ACHN (cell line): ENCODE measurements around the gene CYGB.

Experiments
- DNase-seq: peaks from one replicate; pipeline ENCODE4 v3.0.0-alpha.2; 2015
- in situ Hi-C: cut with HindIII; loops from 2 replicates; pipeline ENCODE4 v1.10.0; 2017; ENCODE audit warnings: low sequenced_read_pairs, low pct_ligation_motif_present, low pct_unique_long_range_greater_than_20kb

The CYGB gene

GRCh38 chr17:76495663-76496400 lies 41.7 kb downstream of the CYGB start:
- in situ Hi-C loops = no loop called here
- no peak for DNase-seq

- in situ Hi-C loops = no loop called here
These were observed 43.9 kb downstream of the CYGB start for GRCh38 chr17:76493505-76494167.

GRCh38 chr17:76492989-76493501 lies 44.5 kb downstream of the CYGB start:
- in situ Hi-C loops = no loop called here
- DNase-seq = no peak

More at GRCh38 chr17:76493505-76494167, 43.9 kb downstream of the CYGB start:
- no peak for DNase-seq

- in situ Hi-C loops = no loop called here
These were observed 45.2 kb downstream of the CYGB start for GRCh38 chr17:76492123-76492988.

GRCh38 chr17:76491271-76492122 lies 46.0 kb downstream of the CYGB start:
- in situ Hi-C loops = no loop called here
- DNase-seq = no peak

More at GRCh38 chr17:76492123-76492988, 45.2 kb downstream of the CYGB start:
- no peak for DNase-seq

- no peak for DNase-seq
- in situ Hi-C loops = no loop called here
These were observed 47.3 kb downstream of the CYGB start for GRCh38 chr17:76490112-76490710.

GRCh38 chr17:76487451-76488192 lies 49.9 kb downstream of the CYGB start:
- in situ Hi-C loops = no loop called here
- no peak for DNase-seq

GRCh38 chr17:76485569-76485968 lies 51.9 kb downstream of the CYGB start:
- no peak for DNase-seq
- in situ Hi-C loops = no loop called here

GRCh38 chr17:76484228-76484725 lies 53.2 kb downstream of the CYGB start:
- no peak for DNase-seq
- in situ Hi-C loops = no loop called here

GRCh38 chr17:76481071-76481655 lies 56.3 kb downstream of the CYGB start:
- DNase-seq = no peak
- in situ Hi-C loops = no loop called here

- in situ Hi-C loops = no loop called here
- DNase-seq = no peak
These were observed 56.9 kb downstream of the CYGB start for GRCh38 chr17:76480632-76481031.

GRCh38 chr17:76479515-76480060 lies 57.9 kb downstream of the CYGB start:
- in situ Hi-C loops = no loop called here

GRCh38 chr17:76478730-76479514 lies 58.6 kb downstream of the CYGB start:
- DNase-seq = no peak
- in situ Hi-C loops = no loop called here

More at GRCh38 chr17:76479515-76480060, 57.9 kb downstream of the CYGB start:
- no peak for DNase-seq

GRCh38 chr17:76478097-76478496 lies 59.4 kb downstream of the CYGB start:
- no peak for DNase-seq
- in situ Hi-C loops = no loop called here

GRCh38 chr17:76477576-76477975 lies 59.9 kb downstream of the CYGB start:
- in situ Hi-C loops = no loop called here

More at GRCh38 chr17:76477576-76477975, 59.9 kb downstream of the CYGB start:
- DNase-seq = no peak
